Neural cell (in vitro differentiated cells): ENCODE data around the gene MARS1. TPM values are rescaled to one million over a fixed set of nuclear protein-coding genes. Genes with fewer than 3 reads are reported as not detected.

Source experiments
- H2AFZ ChIP-seq: fragments of 200-600, 300-800 bp; sonication (generic), shearing (Covaris generic); 2 replicates; pipeline ENCODE4 v1.6.0; 2014; ENCODE audit warnings: low read depth, mild to moderate bottlenecking, antibody characterized with exemption, low read length, moderate library complexity
- H3F3A ChIP-seq: fragments of 200-600 bp; shearing (Covaris generic); 2 replicates; pipeline ENCODE4 v1.6.1; 2016; ENCODE audit warnings: mild to moderate bottlenecking, moderate library complexity, mixed read lengths, antibody characterized with exemption, low read length; ENCODE audit not compliant: insufficient read depth, poor library complexity, severe bottlenecking
- H3K27ac ChIP-seq: fragments of 200-600, 300-800 bp; sonication (generic), shearing (Covaris generic); 2 replicates; pipeline ENCODE4 v1.5.1; 2014; ENCODE audit warnings: mild to moderate bottlenecking, low read length, moderate library complexity
- H3K27me3 ChIP-seq: fragments of 300-800, 200-600 bp; sonication (generic), shearing (Covaris generic); 2 replicates; pipeline ENCODE4 v1.6.0; 2014; ENCODE audit warnings: mild to moderate bottlenecking, low read depth, low read length, moderate library complexity; ENCODE audit not compliant: insufficient read depth
- H3K36me3 ChIP-seq: fragments of 300-800, 200-600 bp; sonication (generic), shearing (Covaris generic); 2 replicates; pipeline ENCODE4 v1.5.1; 2014; ENCODE audit warnings: mild to moderate bottlenecking, antibody characterized with exemption, low read length, moderate library complexity; ENCODE audit not compliant: insufficient read depth
- H3K4me2 ChIP-seq: fragments of 300-800, 200-600 bp; sonication (generic), shearing (Covaris generic); 2 replicates; pipeline ENCODE4 v1.6.0; 2014; ENCODE audit warnings: mild to moderate bottlenecking, low read length
- H3K4me3 ChIP-seq: fragments of 300-800, 200-600 bp; sonication (generic), shearing (Covaris generic); 2 replicates; pipeline ENCODE4 v1.5.1; 2014; ENCODE audit warnings: mild to moderate bottlenecking, low read length, moderate library complexity
- H3K79me2 ChIP-seq: fragments of 200-600 bp; shearing (Covaris generic); replicated peaks from 2 replicates; pipeline ENCODE4 v1.6.0; 2014; ENCODE audit warnings: mild to moderate bottlenecking, low read length, moderate library complexity; ENCODE audit not compliant: insufficient read depth
- H3K9ac ChIP-seq: fragments of 300-800, 200-600 bp; sonication (generic), shearing (Covaris generic); 2 replicates; pipeline ENCODE4 v1.6.1; 2016; ENCODE audit warnings: mild to moderate bottlenecking, low read length, mixed read lengths
- H3K9me2 ChIP-seq: fragments of 200-600 bp; shearing (Covaris generic); 2 replicates; pipeline ENCODE4 v1.6.1; 2016; ENCODE audit warnings: mild to moderate bottlenecking, low read length, mixed read lengths; ENCODE audit not compliant: insufficient read depth
- H3K9me3 ChIP-seq: fragments of 200-600, 300-800 bp; sonication (generic), shearing (Covaris generic); 2 replicates; pipeline ENCODE4 v1.6.1; 2016; ENCODE audit warnings: mild to moderate bottlenecking, mixed run types, low read length, moderate library complexity, mixed read lengths
- H4K20me1 ChIP-seq: fragments of 200-600 bp; shearing (Covaris generic); 2 replicates; pipeline ENCODE4 v1.6.1; 2016; ENCODE audit warnings: mild to moderate bottlenecking, mixed run types; ENCODE audit not compliant: insufficient read depth
- CTCF ChIP-seq: fragments of 450-650 bp; IDR thresholded peaks from 2 replicates; pipeline ENCODE4 v1.5.1; 2014; ENCODE audit warnings: antibody characterized with exemption, mild to moderate bottlenecking, moderate library complexity; ENCODE audit not compliant: poor library complexity, severe bottlenecking
- EP300 ChIP-seq: fragments of 450-650 bp; conservative IDR thresholded peaks from 2 replicates; pipeline ENCODE4 v1.6.1; 2014; ENCODE audit warnings: antibody characterized with exemption, mild to moderate bottlenecking, moderate library complexity; ENCODE audit not compliant: poor library complexity, severe bottlenecking
- EZH2 ChIP-seq: fragments of 200-600, 300-800 bp; shearing (Covaris generic), sonication (generic); IDR thresholded peaks from 2 replicates; pipeline ENCODE4 v1.6.1; 2014; ENCODE audit warnings: antibody characterized with exemption, low read length, borderline replicate concordance, mild to moderate bottlenecking; ENCODE audit not compliant: insufficient read depth, poor library complexity, severe bottlenecking
- MXI1 ChIP-seq: fragments of 450-650 bp; conservative IDR thresholded peaks from 2 replicates; pipeline ENCODE4 v1.6.1; 2014; ENCODE audit warnings: antibody characterized with exemption, mild to moderate bottlenecking; ENCODE audit not compliant: poor library complexity, severe bottlenecking
- POLR2AphosphoS5 ChIP-seq: IDR thresholded peaks from 2 replicates; pipeline ENCODE4 v1.6.1; 2012
- RAD21 ChIP-seq: fragments of 450-650 bp; conservative IDR thresholded peaks from 2 replicates; pipeline ENCODE4 v1.6.1; 2014; ENCODE audit warnings: antibody characterized with exemption, mild to moderate bottlenecking, moderate library complexity
- REST ChIP-seq: IDR thresholded peaks from 2 replicates; pipeline ENCODE4 v1.6.1; 2012; ENCODE audit warnings: borderline replicate concordance
- SMC3 ChIP-seq: fragments of 450-650 bp; conservative IDR thresholded peaks from 2 replicates; pipeline ENCODE4 v1.6.1; 2014; ENCODE audit warnings: antibody characterized with exemption, mild to moderate bottlenecking, moderate library complexity; ENCODE audit not compliant: poor library complexity
- TAF1 ChIP-seq: IDR thresholded peaks from 2 replicates; pipeline ENCODE4 v1.6.1; 2012; ENCODE audit warnings: low read depth
- polyA plus RNA-seq: library from polyadenylated mRNA; depleted of rRNA; stranded (reverse); fragments of >200 nt; gene quantifications from 2 replicates; pipeline ENCODE4 v1.2.3, GENCODE V29; 2014

Gene MARS1
- polyA plus RNA-seq, 1 donor from 2014 or later = 321 TPM

GRCh38 chr12:57518920-57519795 lies 31.3 kb downstream of the MARS1 start:
- H3K27me3 ChIP-seq = no peaks in the 10 kb centered on the region
- peaks cover 19% of the 10 kb centered on the region for H3K79me2 ChIP-seq
- no peaks in the 10 kb centered on the region for H3K36me3 ChIP-seq
- no peaks in the 10 kb centered on the region for H3K9me3 ChIP-seq
- no peaks in the 10 kb centered on the region for H4K20me1 ChIP-seq
- no peak overlapping the region for H2AFZ ChIP-seq
- H3K9me2 ChIP-seq = no peaks in the 10 kb centered on the region
- H3K4me3 ChIP-seq = peak overlapping the region; percentile 86
- peaks cover 4% of the 10 kb centered on the region for H3F3A ChIP-seq
- TF ChIP-seq RAD21 (no peak), POLR2AphosphoS5 (no peak), CTCF (no peak), MXI1 (no peak), TAF1 (no peak), REST (no peak), EZH2 (no peak), EP300 (no peak)
- peak overlapping the region; percentile 87 for H3K9ac ChIP-seq
- peak overlapping the region; percentile 88 for H3K27ac ChIP-seq
- peak overlapping the region; percentile 99 for H3K4me2 ChIP-seq

- Histone ChIP-seq H3K27me3 (no peaks in the 10 kb centered on the region), H2AFZ (peak overlapping the region; percentile 38), H3K9me2 (no peaks in the 10 kb centered on the region), H3K4me2 (peak overlapping the region; percentile 99), H3K4me3 (peak overlapping the region; percentile 86), H4K20me1 (no peaks in the 10 kb centered on the region), H3K9ac (peak overlapping the region; percentile 87), H3K79me2 (peaks cover 19% of the 10 kb centered on the region), H3K27ac (peak overlapping the region; percentile 88), H3K36me3 (no peaks in the 10 kb centered on the region), H3K9me3 (no peaks in the 10 kb centered on the region), H3F3A (peaks cover 4% of the 10 kb centered on the region)
- no peak for TF ChIP-seq REST
- no peak for TF ChIP-seq CTCF
- TF ChIP-seq TAF1 = no peak
- TF ChIP-seq SMC3 = no peak
- TF ChIP-seq EP300 = no peak
- no peak for TF ChIP-seq EZH2
- no peak for TF ChIP-seq MXI1
- no peak for TF ChIP-seq RAD21
- TF ChIP-seq POLR2AphosphoS5 = no peak
Measured at GRCh38 chr12:57519796-57520052, 31.9 kb downstream of the MARS1 start.
